Stimulated activated naive B cell treated with anti-CD40 and anti-IgM and Interleukin-4, amounts not matched to agents 10 μg/mL and 1 μg/mL and 100 μg/mL, for 72 hours (primary cell): ENCODE results near the gene CCL23.
A peak's percentile ranks its signal among the peaks of the same experiment; 100 is the strongest.
"Not testable (repeated sequence)": the region's sequence is repeated elsewhere in the genome, so short reads cannot be mapped to it uniquely, and the experiment has no call there.

ENCODE experiments used
- ATAC-seq, 2 donors: fragments of 150-1000 bp; cut with Tn5 transposase; replicated peaks; 2 replicates each; pipeline ENCODE4 v1.10.0; 2021; ENCODE audit warnings: moderate library complexity in 1 of 2
- DNase-seq: peaks from one replicate; pipeline ENCODE4 v3.0.0; 2021
- H3K27ac Mint-ChIP-seq: one replicate; pipeline ENCODE4 v1.8.0; 2022; ENCODE audit warnings: mild to moderate bottlenecking, mixed read lengths
- H3K27me3 Mint-ChIP-seq, 2 donors: one replicate each; pipeline ENCODE4 v1.8.0; 2022; ENCODE audit warnings: mixed read lengths in 2 of 2
- H3K36me3 Mint-ChIP-seq, 2 donors: one replicate each; pipeline ENCODE4 v1.8.0; 2022; ENCODE audit warnings: mixed read lengths in 2 of 2, mild to moderate bottlenecking in 1 of 2
- H3K4me1 Mint-ChIP-seq, 2 donors: one replicate each; pipeline ENCODE4 v1.8.0; 2022; ENCODE audit warnings: mixed read lengths in 2 of 2, mild to moderate bottlenecking in 1 of 2
- H3K4me3 Mint-ChIP-seq, 2 donors: one replicate each; pipeline ENCODE4 v1.8.0; 2022; ENCODE audit warnings: mild to moderate bottlenecking in 2 of 2, mixed read lengths in 2 of 2, moderate library complexity in 1 of 2
- H3K9me3 Mint-ChIP-seq, 2 donors: one replicate each; pipeline ENCODE4 v1.8.0; 2022; ENCODE audit warnings: mixed read lengths in 2 of 2, mild to moderate bottlenecking in 1 of 2

CCL23 gene

DNA sequence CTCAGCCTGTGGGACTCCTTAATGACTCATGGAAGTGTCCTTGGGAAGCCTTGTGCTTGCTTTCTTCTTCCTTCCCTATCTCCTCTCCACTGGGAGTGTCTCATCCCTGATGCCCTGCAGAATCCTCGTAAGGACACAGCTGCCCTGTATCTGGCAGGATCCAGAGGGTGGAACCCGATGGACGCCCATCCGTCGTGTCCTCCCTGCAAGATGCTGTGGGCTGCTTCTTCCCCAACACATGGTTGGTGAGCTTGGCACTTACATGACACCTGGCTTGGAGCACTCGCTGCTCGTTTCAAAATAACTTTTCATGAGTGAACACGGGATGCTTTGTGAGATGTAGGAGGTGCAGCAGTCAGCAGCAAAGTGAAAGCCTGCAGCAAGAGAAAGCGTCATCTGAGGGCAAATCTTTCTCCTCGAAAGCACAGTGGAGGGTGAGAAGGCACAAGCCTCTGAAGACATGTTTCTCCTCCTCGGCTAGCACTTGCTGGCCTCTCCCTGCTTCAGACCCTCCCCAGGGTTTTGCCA, 19.7 kb downstream of the CCL23 start:
- peaks cover 0 to 4% of the 10 kb centered on the region in 2 donors for H3K27me3 Mint-ChIP-seq
- ATAC-seq, result no peak

DNA sequence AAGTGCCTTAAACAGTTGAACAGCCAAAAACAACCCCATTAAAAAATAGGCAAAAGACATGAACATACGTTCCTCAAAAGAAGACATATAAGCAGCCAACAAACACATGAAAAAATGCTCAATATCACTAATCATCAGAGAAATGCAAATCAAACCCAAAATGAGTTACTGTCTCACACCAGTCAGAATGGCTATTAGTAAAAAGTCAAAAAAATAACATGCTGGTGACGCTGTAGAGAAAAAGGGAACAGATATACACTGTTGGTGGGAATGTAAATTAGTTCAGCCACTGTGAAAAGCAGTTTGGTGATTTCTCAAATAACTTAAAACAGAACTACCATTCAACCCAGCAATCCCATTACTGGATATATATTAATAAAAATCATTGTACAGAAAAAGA, 22.4 kb downstream of the CCL23 start:
- H3K27ac Mint-ChIP-seq, H3K9me3 Mint-ChIP-seq, H3K36me3 Mint-ChIP-seq, H3K4me3 Mint-ChIP-seq, DNase-seq, H3K27me3 Mint-ChIP-seq: not testable (repeated sequence)
- H3K4me1 Mint-ChIP-seq, result peaks cover 21 to 43% of the 10 kb centered on the region in 2 donors
- peak; percentile 91 to 93 for ATAC-seq

More for the DNA sequence above, 19.7 kb downstream of the CCL23 start:
- DNase-seq, result no peak
- Mint-ChIP-seq H3K36me3 (no peaks in the 10 kb centered on the region), H3K4me3 (no peak overlapping the region), H3K9me3 (no peaks in the 10 kb centered on the region), H3K4me1 (peaks cover 27 to 54% of the 10 kb centered on the region in 2 donors), H3K27ac (peak overlapping the region; percentile 62)

DNA sequence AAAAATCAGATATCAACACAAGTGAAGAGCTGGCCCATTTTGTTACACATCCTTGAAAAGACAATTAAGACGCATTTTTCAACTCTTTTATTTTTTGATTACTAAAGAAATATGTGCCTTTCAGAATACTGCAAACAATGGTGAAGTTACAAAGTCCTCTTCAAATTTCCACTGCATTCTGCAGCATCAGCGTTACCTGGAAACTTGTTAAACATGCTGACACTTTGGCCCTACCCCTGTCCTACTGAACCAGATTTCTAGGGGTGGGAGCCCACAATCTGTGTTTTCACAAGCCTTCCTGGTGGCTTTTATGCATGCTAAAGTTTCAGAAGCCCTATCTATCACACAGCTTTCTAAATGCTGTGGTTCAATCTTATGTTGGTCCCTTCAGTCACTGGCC, 26.7 kb downstream of the CCL23 start:
- peaks cover 0 to 8% of the 10 kb centered on the region in 2 donors for H3K9me3 Mint-ChIP-seq
- H3K36me3 Mint-ChIP-seq, result peaks cover 3 to 5% of the 10 kb centered on the region in 2 donors
- DNase-seq (no peak), ATAC-seq (no peak)
- H3K27ac Mint-ChIP-seq, result no peak overlapping the region
- H3K4me3 Mint-ChIP-seq, result no peak overlapping the region
- no peaks in the 10 kb centered on the region for H3K27me3 Mint-ChIP-seq
- peaks cover 6 to 15% of the 10 kb centered on the region in 2 donors for H3K4me1 Mint-ChIP-seq

DNA sequence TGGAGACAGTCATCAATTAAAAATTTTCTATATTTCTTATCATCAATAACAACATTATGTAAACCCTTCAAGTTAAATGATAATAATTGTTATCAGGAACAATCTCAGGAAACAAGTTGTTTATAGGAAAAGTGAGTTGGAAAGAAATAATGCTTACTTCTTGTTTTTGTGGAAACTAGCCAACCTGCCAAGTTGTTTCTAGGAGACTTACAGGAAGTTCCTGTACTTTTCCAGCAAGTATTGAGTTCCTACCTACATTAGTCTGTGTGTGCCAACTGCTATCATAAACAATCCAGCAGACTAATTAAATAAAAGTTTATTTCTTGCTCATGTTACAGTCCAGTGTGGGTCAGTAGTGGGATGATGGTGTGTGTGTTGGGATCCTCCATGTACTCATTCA, 29.6 kb downstream of the CCL23 start:
- no peak for ATAC-seq
- peaks cover 2 to 6% of the 10 kb centered on the region in 2 donors for H3K4me1 Mint-ChIP-seq
- peaks cover 0 to 8% of the 10 kb centered on the region in 2 donors for H3K9me3 Mint-ChIP-seq
- peaks cover 0 to 7% of the 10 kb centered on the region in 2 donors for H3K27me3 Mint-ChIP-seq
- no peak overlapping the region for H3K4me3 Mint-ChIP-seq
- H3K27ac Mint-ChIP-seq, result no peak overlapping the region
- H3K36me3 Mint-ChIP-seq, result peaks cover 3 to 5% of the 10 kb centered on the region in 2 donors
- DNase-seq, result no peak

DNA sequence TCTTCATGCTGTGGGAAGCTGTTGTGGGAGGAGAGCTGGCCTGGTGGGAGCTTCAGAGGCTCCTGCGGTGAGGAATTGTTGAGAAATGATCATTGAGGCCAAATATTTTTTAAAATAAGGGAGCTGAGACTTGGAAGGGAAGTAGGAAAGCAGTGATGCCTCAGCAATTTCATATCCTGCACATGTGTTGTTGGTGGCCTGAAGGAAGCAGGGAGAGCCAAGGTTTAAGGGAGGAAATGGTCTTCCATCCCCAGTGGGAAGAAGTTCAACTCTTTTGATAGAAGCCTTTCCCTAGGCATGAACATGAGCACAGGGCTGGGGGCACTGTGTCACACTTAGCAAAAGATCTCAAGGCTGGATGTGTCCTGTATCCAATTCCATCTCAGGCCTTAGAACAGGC, 31.1 kb downstream of the CCL23 start, which contains the start of gene CCL14:
TSS of gene CCL14 (minus strand) at position 87 of the 400 bp plus-strand sequence. CDS start at position 7, 80 bp downstream.
- ATAC-seq, result no peak
- H3K27ac Mint-ChIP-seq, result no peak within 1 kb of the TSS
- DNase-seq, result no peak
- peaks cover 3 to 9% of the 10 kb centered on the region in 2 donors for H3K4me1 Mint-ChIP-seq
- no peak within 1 kb of the TSS for H3K4me3 Mint-ChIP-seq
- peaks cover 3 to 5% of the 10 kb centered on the region in 2 donors for H3K36me3 Mint-ChIP-seq
- H3K9me3 Mint-ChIP-seq, result peaks cover 0 to 8% of the 10 kb centered on the region in 2 donors
- peaks cover 0 to 7% of the 10 kb centered on the region in 2 donors for H3K27me3 Mint-ChIP-seq

DNA sequence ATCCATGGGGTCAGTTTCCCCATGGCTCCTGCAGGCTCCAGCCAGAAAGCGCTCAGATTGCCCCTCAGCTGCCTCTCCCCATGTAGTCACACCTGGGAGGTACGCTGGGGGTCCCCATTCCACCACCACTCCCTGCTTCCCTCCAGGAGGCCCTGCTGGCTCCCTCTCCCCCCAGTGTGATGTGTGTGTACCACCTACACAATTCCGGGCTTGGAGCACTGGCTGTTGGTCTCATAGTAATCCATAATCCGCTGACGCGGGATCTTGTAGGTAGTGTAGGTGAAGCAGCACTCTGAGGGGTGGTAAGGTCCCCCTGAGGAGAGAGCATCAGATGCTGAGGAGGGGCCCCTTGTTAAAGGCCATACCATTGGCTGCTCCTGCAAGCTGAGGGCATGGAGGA, 33.6 kb downstream of the CCL23 start:
- Mint-ChIP-seq H3K4me1 (peaks cover 3 to 9% of the 10 kb centered on the region in 2 donors), H3K4me3 (no peak overlapping the region), H3K27ac (no peak overlapping the region), H3K9me3 (peaks cover 0 to 5% of the 10 kb centered on the region in 2 donors), H3K27me3 (peaks cover 2 to 15% of the 10 kb centered on the region in 2 donors), H3K36me3 (peaks cover 3 to 5% of the 10 kb centered on the region in 2 donors)
- ATAC-seq (no peak), DNase-seq (no peak)

DNA sequence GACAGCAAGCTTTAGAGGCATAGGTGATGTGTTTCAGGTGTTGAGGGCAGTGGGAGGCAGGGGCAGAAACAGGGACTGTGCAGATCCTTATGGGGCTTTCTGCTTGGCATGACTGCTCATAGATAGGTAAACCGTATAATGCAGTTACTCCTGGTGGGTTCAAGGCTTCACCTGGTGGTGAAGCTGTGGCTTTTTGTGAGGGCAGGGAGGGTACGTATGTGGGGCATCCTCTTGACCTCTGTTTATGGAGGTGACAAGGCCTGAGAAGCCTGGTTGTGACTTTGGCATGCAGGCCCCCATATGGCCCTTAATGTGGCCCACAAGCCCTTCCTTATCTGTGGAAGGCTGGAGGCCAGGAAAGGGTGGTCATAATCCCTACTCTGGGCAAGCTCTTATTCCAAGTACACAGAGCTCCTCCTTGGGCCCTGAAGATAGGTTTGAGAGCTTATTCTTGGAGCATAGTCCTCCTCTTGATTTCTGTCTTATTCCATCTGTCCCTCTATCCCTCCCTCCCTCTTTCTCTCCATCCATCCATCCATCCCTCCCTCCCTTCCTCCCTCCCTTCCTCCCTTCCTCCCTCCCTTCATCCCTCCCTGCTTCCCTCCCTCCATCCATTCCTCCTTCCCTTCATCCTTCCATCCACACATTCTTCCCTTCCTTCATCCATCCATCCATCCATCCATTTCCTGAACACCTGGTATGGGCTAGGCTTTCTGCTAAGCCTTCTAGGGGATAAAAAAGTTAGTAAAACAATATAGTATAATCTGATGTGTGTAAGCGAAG, 35.2 kb downstream of the CCL23 start:
- Mint-ChIP-seq H3K27ac (peak overlapping the region; percentile 10), H3K36me3 (no peaks in the 10 kb centered on the region), H3K27me3 (peaks cover 6 to 15% of the 10 kb centered on the region in 2 donors), H3K4me1 (peaks cover 5 to 12% of the 10 kb centered on the region in 2 donors), H3K9me3 (no peaks in the 10 kb centered on the region), H3K4me3 (no peak overlapping the region)
- DNase-seq (no peak), ATAC-seq (no peak)

DNA sequence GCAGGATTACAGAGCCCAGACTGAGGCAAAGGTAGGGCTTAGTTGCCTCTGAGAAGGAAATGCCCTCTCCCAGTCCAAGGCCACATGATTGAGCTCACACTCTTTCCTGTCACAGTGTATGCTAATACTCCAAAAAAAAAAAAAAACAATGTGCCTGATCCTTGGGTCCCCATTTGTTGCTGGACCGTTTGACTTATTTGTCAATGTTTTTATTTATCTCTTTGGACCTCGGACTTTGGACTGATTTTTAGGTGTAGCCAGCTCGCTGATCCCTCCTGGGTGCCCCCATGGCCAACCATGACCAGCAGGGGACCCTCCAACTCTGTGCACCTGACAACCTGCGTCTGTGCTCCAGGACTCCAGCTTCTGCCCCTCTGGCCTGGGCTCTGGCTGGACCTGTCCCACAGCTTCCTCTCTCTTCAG, 35.9 kb downstream of the CCL23 start:
- no peaks in the 10 kb centered on the region for H3K9me3 Mint-ChIP-seq
- no peak for DNase-seq
- H3K27ac Mint-ChIP-seq, result peak overlapping the region; percentile 10
- H3K4me3 Mint-ChIP-seq, result no peak overlapping the region
- no peaks in the 10 kb centered on the region for H3K36me3 Mint-ChIP-seq
- peak in 1 of 2 donors; percentile 39 for ATAC-seq
- H3K27me3 Mint-ChIP-seq, result peaks cover 6 to 15% of the 10 kb centered on the region in 2 donors
- peaks cover 7 to 14% of the 10 kb centered on the region in 2 donors for H3K4me1 Mint-ChIP-seq

DNA sequence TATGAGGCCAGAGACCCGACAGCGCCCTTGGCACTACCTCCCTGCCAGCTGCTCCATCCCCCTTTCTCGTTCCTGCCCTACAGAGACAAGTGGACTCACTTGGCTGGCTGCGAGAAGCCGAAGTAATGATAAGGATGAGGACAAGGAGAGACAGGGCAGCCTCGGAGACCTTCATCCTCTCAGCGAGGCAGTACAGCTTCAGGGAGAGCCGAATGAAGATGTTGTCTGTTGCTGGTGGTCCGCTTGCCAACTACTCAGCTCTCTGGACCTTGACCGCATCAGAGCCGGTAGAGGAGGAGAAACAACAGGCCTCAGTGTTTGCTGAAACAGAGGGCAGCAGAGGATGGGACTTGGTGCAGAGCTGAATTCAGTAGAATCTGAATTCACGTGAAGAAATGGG, 36.5 kb downstream of the CCL23 start, which contains the start of gene CCL16:
TSS of gene CCL16 (minus strand) at position 252 of the 400 bp plus-strand sequence. CDS start at position 175, 77 bp downstream.
- H3K4me3 Mint-ChIP-seq, result peak within 1 kb of the TSS in 1 of 2 donors; percentile 19

DNA sequence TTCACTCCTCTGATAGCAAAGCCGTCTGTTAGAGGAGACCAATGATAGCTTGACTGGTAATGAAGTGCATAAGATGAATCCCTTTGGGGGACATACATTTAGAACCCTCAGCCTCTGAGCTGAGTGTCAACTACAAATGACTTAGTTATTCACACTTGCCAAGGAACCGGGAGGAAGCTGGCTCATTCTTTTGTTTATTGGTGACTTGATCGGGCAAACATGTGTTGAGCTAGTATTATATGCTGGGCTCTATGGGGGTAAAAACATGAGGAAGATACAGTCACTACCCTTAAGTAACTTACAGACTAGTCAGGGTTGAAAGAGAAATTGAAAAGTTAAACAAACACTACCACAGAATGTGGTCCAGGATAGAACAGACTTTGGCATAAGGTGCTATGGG, 39.4 kb downstream of the CCL23 start:
- no peaks in the 10 kb centered on the region for H3K9me3 Mint-ChIP-seq
- DNase-seq, result no peak
- H3K27me3 Mint-ChIP-seq, result peaks cover 6 to 7% of the 10 kb centered on the region in 2 donors
- no peak overlapping the region for H3K4me3 Mint-ChIP-seq
- H3K27ac Mint-ChIP-seq, result no peak overlapping the region
- peaks cover 7 to 25% of the 10 kb centered on the region in 2 donors for H3K4me1 Mint-ChIP-seq
- ATAC-seq, result no peak
- no peaks in the 10 kb centered on the region for H3K36me3 Mint-ChIP-seq

More for the DNA sequence above, 36.5 kb downstream of the CCL23 start, which contains the start of gene CCL16:
- peaks cover 7 to 18% of the 10 kb centered on the region in 2 donors for H3K4me1 Mint-ChIP-seq
- peak within 1 kb of the TSS; percentile 15 for H3K27ac Mint-ChIP-seq
- no peaks in the 10 kb centered on the region for H3K9me3 Mint-ChIP-seq
- peaks cover 6 to 15% of the 10 kb centered on the region in 2 donors for H3K27me3 Mint-ChIP-seq
- ATAC-seq (no peak), DNase-seq (no peak)
- no peaks in the 10 kb centered on the region for H3K36me3 Mint-ChIP-seq

DNA sequence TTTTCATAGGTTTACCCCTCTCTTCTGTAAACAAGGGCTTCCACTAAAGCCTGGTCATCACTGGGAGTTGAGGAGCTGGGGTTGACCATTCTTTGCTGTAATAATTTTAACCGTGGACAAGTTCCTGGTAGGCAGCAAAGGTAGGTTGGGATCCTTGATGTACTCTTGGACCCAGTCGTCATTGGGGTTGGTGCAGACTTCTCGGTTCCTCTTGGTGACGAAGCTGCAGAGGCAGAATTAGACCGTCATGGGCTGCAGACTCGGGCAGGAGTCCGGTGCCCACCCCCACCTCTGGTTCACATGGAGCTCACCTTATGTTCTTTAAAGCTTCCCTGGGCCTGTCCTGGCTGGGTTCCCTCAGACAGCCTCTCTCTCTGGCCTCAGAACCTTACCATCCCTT, 40.3 kb downstream of the CCL23 start:
- DNase-seq (no peak), ATAC-seq (peak; percentile 56 to 66)
- H3K27me3 Mint-ChIP-seq, result peaks cover 6 to 12% of the 10 kb centered on the region in 2 donors
- H3K9me3 Mint-ChIP-seq, result no peaks in the 10 kb centered on the region
- H3K4me1 Mint-ChIP-seq, result peaks cover 7 to 25% of the 10 kb centered on the region in 2 donors
- no peaks in the 10 kb centered on the region for H3K36me3 Mint-ChIP-seq
- no peak overlapping the region for H3K27ac Mint-ChIP-seq
- no peak overlapping the region for H3K4me3 Mint-ChIP-seq

DNA sequence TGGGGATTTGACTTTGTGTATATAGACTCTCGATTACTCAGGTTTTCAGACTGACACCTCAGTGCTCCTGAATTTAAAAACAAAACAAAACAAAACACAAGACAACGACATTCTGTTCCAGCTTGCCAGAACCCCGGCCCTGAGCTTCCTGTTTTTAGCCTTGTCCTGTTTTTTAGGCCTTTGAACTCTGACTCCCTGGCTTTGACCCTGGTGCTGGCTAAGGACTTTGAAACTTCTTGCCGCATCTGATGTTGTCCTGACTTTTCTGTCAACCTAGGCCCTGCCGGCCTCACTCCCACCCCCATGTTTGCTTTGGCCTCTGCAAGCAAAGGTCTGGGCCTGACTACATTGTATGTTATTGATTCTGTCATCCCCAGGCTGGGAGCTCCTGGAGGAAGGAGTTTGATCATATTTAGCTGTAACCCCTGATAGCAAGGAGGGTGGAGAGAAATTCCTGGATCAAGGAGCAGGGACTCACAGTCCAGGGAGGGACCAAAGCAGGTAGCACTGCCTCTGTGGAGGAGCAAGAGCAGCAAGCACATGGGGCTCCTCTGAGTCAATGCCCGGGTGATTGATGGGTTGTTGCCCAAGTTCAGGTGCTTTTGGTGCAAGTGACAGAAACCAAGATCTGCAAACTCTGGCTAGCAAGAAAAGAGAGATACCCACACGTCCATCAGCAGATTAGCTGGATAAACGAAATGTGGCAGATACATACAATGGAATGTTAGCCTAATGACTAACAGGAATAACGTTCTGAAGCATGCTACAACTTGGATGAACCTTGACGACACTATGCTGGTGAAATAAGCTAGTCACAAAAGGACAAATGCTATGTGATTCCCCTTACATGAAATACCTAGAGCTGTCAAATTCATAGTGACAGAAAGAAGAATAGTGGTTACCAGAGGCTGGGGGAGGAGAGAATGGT, 44.2 kb downstream of the CCL23 start:
- Mint-ChIP-seq H3K36me3 (no peaks in the 10 kb centered on the region), H3K27me3 (peaks cover 0 to 4% of the 10 kb centered on the region in 2 donors), H3K4me1 (peaks cover 10 to 30% of the 10 kb centered on the region in 2 donors), H3K27ac (peak overlapping the region; percentile 3), H3K4me3 (no peak overlapping the region), H3K9me3 (no peaks in the 10 kb centered on the region)
- no peak for ATAC-seq
- no peak for DNase-seq

DNA sequence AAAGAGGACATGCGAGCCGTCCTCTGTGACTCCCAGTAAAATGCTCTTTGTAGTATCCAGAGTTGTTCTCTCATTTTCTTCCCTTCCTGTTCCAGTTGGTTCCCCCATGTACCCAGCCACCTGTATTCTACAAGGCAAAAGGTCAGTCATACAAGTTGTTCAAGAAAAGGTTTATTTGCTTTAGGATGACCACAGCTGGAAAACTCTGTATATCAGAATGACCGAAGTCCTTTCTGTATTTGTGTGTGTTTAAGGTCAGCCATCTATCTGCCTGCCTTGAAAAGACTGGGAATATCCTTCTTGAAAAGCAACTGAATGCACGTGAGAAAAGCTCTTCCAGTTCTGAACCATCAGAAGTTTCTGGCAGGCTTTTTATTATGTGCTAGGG, 44.8 kb downstream of the CCL23 start:
- Mint-ChIP-seq H3K36me3 (no peaks in the 10 kb centered on the region), H3K9me3 (no peaks in the 10 kb centered on the region), H3K27ac (no peak overlapping the region)

DNA sequence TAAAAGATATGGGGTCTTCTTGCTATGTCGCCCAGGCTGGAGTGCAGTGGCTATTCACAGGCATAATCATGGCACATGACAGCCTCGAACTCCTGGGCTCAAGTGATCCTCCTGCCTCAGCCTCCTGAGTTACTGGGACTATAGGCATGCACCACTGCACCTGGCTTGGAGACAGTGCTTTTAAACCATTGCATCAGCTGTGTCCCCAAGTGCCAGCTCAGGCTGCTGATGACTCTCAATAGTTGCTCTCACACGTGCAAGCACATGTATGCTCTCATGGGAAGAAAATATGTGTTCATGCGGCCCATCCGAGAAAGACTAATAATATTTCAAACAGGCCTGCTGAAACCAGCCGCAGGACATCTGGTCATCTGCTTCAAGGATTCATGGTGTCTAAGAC, 45.2 kb downstream of the CCL23 start:
- Mint-ChIP-seq H3K27me3 (peaks cover 0 to 4% of the 10 kb centered on the region in 2 donors), H3K36me3 (no peaks in the 10 kb centered on the region), H3K4me1 (peaks cover 8 to 26% of the 10 kb centered on the region in 2 donors), H3K27ac (no peak overlapping the region), H3K4me3 (no peak overlapping the region), H3K9me3 (no peaks in the 10 kb centered on the region)
- no peak for ATAC-seq
- no peak for DNase-seq

More for the DNA sequence above, 44.8 kb downstream of the CCL23 start:
- ATAC-seq, result no peak
- no peak for DNase-seq
- Mint-ChIP-seq H3K27me3 (peaks cover 0 to 4% of the 10 kb centered on the region in 2 donors), H3K4me1 (peaks cover 10 to 30% of the 10 kb centered on the region in 2 donors), H3K4me3 (no peak overlapping the region)
